ELF-1 (cell line): ENCODE data around the gene GAS2L2.

Experiments used
- DNase-seq: peaks from one replicate; pipeline ENCODE4 v3.0.0-alpha.2; 2016; ENCODE audit warnings: low read depth, low spot score

The GAS2L2 gene

GRCh38 chr17:35747540-35748017 is 5.5 kb downstream of the GAS2L2 start:
- peak; percentile 91 for DNase-seq

GRCh38 chr17:35745749-35746320 is 7.2 kb downstream of the GAS2L2 start:
- no peak for DNase-seq

DNA sequence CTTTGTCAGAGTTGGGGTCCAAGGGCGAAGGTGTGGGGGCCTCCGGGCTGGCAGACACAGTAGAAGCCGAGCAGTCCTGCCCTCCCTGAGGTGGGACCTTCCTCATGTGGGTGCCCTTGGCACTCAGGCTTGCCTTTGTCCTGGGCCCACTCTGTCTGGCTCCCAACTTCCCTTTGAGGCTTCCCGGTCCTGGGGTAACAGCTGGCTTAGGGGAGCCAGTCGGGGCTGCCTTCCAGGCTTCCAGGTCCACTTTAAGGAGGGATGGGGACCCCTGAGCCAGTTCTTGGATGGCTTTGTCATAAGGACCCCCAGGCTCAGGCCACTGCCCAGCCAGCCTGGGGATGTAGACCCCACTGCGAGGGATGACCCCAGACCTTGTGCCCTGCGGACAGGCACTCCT is 7.8 kb downstream of the GAS2L2 start:
- no peak for DNase-seq

DNA sequence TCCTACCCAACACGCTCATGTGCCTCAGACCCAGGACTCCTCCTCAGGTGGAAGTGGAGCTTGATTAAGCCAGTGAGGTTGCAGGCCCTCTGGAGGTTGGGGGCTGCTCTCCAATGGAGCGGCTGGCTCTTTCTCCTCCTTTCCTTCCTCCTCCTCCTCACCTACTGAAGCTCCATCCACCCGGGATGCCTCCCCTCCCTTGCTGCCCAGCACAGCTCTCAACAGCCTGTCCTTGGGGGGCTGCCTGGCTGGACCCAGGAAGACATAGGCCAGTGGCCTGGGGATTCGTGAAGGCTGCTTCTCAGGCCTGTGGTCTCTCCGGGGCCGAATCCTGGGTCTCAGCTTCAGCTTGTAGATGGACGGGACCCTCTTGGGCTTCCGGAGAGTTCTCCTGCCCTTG is 8.2 kb downstream of the GAS2L2 start:
- no peak for DNase-seq

- peak; percentile 66 for DNase-seq
Observed at GRCh38 chr17:35743626-35744328, 9.3 kb downstream of the GAS2L2 start.

DNA sequence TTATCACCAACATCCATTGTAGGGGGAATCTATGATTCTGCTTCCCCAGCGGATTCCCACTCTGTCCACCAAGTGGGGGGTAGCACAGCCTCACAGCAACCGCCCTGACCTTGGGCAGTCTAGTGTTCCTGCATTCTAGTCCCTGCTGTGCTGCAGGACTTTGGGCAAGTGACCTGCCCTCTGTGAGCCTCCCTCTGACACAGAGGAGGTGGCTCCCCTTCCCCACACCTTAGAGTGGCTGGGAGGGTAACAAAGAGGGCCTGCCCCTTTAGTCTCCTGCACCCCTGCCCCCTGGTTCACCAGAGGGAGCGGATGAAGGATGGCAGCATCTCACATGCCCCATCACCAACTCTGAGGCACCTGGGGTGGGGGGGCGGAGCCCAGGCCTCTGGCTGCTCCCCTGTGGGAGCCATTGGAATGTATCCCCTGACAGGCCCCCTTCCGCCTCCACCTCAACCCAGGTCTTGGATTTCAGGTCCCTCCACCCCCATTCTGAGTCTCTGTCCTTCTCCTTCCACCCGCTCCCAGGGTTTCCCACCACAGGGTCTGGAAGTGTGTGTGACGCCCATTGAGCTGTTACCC is 10.1 kb downstream of the GAS2L2 start:
- DNase-seq = no peak

- DNase-seq = no peak
Observed at GRCh38 chr17:35742496-35742895, 10.5 kb downstream of the GAS2L2 start.

GRCh38 chr17:35740997-35741931 is 11.8 kb downstream of the GAS2L2 start:
- DNase-seq = peak; percentile 54

- DNase-seq = no peak
Observed at GRCh38 chr17:35740216-35740615, 12.8 kb downstream of the GAS2L2 start.

DNA sequence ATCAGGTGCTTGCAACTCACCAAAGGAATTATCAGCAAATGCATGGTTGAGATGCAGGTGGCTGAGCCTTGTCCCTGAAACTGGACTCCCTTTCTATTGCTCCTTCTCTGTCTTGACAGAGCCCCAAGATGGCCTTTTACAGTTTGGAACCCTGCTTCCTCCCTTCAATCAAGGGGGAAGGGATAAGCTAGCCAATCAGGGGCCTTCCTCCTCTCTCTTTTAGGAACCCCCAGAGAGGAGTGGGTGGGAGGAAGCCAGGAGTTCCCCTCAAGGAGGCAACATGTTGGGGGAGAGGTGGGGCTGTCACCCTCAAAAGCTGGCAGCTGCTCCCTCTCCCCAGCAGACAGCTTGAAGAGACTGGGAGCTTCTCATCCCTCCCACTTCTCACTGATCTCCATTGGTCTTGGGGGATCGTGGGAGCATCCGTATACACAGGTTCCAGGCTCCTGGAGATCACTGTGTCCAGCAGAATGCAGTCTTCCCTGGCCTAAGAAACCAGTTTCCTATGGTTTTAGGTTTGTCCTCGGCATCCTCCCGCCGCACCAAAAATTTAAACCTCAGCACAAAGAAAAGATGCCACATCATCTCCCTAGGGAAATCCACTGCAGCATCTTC is 14.4 kb downstream of the GAS2L2 start:
- no peak for DNase-seq

- DNase-seq = no peak
Observed at GRCh38 chr17:35736236-35736635, 16.8 kb downstream of the GAS2L2 start.

- DNase-seq = no peak
Observed at GRCh38 chr17:35735036-35735805, 17.8 kb downstream of the GAS2L2 start.

DNA sequence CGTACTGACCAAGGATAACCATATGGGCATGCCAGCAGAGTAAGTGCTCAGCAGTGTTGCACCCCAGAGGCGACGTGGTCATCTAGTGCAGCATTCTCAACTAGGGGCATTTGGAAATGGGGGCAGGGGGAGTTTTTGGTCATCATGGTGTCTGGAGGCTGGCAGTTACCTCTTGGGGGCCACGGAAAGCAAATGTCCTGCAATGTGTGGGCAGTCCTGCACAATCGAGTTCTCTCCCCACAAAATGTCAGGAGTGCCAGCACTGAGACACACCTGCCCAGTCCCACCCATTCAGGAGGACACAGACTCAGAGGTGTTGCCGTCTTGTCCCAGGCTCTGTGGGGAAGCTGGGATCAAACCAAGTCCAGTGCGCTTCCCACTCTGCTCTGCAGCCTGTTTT is 18.6 kb downstream of the GAS2L2 start:
- no peak for DNase-seq

GRCh38 chr17:35733366-35733765 is 19.7 kb downstream of the GAS2L2 start:
- DNase-seq = peak; percentile 50

DNA sequence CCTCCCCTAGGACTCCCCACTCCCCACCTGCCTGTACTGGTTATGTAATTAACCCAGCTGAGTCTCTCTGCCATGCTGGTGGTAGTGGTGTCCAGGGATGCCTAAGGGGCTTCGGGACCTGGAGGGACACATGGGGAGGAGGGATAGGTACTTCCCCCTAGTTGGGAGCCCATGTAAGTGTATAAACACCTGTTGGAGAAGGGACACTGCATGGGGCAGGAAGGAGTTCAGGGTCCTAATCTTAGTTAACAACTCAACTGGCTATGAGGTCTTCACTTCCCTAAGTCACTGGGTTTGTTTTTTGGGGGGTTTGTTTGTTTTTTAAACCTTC is 20.3 kb downstream of the GAS2L2 start:
- DNase-seq = no peak

- peak; percentile 44 for DNase-seq
Observed at GRCh38 chr17:35731917-35732805, 20.9 kb downstream of the GAS2L2 start.

GRCh38 chr17:35731239-35731916 is 21.7 kb downstream of the GAS2L2 start, which contains the start of gene RASL10B:
Gene RASL10B, plus strand, starts transcription at chr17:35731639. Its CDS starts 3,546 bp downstream, at chr17:35735185.
- peak; percentile 75 for DNase-seq

- DNase-seq = no peak
Observed at GRCh38 chr17:35730400-35731005, 22.5 kb downstream of the GAS2L2 start.

DNA sequence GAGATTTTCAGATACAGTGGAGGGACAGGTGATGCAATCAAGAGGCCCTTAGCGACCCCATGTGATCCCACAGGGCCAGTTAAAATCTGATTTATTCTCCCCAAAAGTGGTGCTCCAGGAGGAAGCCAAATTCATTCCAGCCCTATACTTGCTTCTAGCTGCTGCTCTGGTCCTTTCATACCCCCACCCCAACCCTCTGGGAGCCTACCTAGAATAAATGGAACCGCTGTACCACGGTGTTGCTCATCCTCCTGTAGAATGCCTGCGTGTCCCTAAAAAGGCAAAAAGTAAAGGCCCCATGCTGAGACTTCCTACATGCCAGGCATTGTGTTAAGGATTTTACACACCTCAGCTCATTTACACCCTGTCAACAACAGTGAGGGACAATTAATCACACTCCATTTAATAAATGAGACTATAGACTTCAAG is 23.6 kb downstream of the GAS2L2 start:
- DNase-seq = peak; percentile 48
